Stimulated activated naive CD8-positive, alpha-beta T cell treated with anti-CD3 and anti-CD28 coated beads, Interleukin-15, amount 100 ng/mL, for 72 hours (primary cell): Measurements from ENCODE around the gene CD53.
A peak's percentile ranks its signal among the peaks of the same experiment; 100 is the strongest.

Experiments
- ATAC-seq: fragments of 150-1000 bp; cut with Tn5 transposase; 2 replicates; pipeline ENCODE4 v1.10.0; 2021; ENCODE audit warnings: mild to moderate bottlenecking, moderate library complexity
- DNase-seq, 2 donors: peaks; one replicate each; pipeline ENCODE4 v3.0.0; 2021 to 2022
- H3K27ac Mint-ChIP-seq, 2 donors: one replicate each; pipeline ENCODE4 v1.8.0; 2022; ENCODE audit warnings: mild to moderate bottlenecking in 2 of 2, mixed read lengths in 2 of 2, moderate library complexity in 2 of 2
- H3K27me3 Mint-ChIP-seq: one replicate; pipeline ENCODE4 v1.8.0; 2022; ENCODE audit warnings: mixed read lengths
- H3K4me1 Mint-ChIP-seq: one replicate; pipeline ENCODE4 v1.8.0; 2022; ENCODE audit warnings: mild to moderate bottlenecking, mixed read lengths
- H3K4me3 Mint-ChIP-seq, 2 donors: one replicate each; pipeline ENCODE4 v1.8.0; 2022; ENCODE audit warnings: mild to moderate bottlenecking in 2 of 2, mixed read lengths in 2 of 2, moderate library complexity in 1 of 2
- H3K9me3 Mint-ChIP-seq, 2 donors: one replicate each; pipeline ENCODE4 v1.8.0; 2022; ENCODE audit warnings: mixed read lengths in 2 of 2

The CD53 gene

GRCh38 chr1:110870721-110871388, 2.1 kb upstream of the CD53 start:
- Mint-ChIP-seq H3K27ac (peak overlapping the region; percentile 31 to 83), H3K4me3 (peak overlapping the region; percentile 50 to 98), H3K9me3 (peaks cover 27 to 34% of the 10 kb centered on the region in 2 donors), H3K27me3 (no peaks in the 10 kb centered on the region), H3K4me1 (peaks cover 39% of the 10 kb centered on the region)
- no peak for DNase-seq
- no peak for ATAC-seq

- no peak for ATAC-seq
- no peak for DNase-seq
- H3K4me1 Mint-ChIP-seq: peaks cover 39% of the 10 kb centered on the region
These were observed 593 bp upstream of the CD53 start for GRCh38 chr1:110872366-110872744.

GRCh38 chr1:110873856-110874255, 908 bp downstream of the CD53 start:
- no peak for DNase-seq
- H3K27me3 Mint-ChIP-seq: no peaks in the 10 kb centered on the region

More at GRCh38 chr1:110872366-110872744, 593 bp upstream of the CD53 start:
- Mint-ChIP-seq H3K27ac (peak overlapping the region; percentile 94 to 98), H3K9me3 (peaks cover 12 to 19% of the 10 kb centered on the region in 2 donors), H3K27me3 (no peaks in the 10 kb centered on the region), H3K4me3 (peak overlapping the region; percentile 98)

GRCh38 chr1:110874324-110875215, 1.6 kb downstream of the CD53 start:
- Mint-ChIP-seq H3K9me3 (no peaks in the 10 kb centered on the region), H3K27ac (peak overlapping the region; percentile 97 to 98), H3K4me3 (peak overlapping the region; percentile 98), H3K4me1 (peaks cover 54% of the 10 kb centered on the region), H3K27me3 (no peaks in the 10 kb centered on the region)
- ATAC-seq (peak; percentile 12), DNase-seq (no peak)

More at GRCh38 chr1:110873856-110874255, 908 bp downstream of the CD53 start:
- peaks cover 0 to 5% of the 10 kb centered on the region in 2 donors for H3K9me3 Mint-ChIP-seq
- peak overlapping the region; percentile 98 for H3K4me3 Mint-ChIP-seq
- H3K27ac Mint-ChIP-seq: peak overlapping the region; percentile 97 to 98
- peaks cover 48% of the 10 kb centered on the region for H3K4me1 Mint-ChIP-seq
- no peak for ATAC-seq

- Mint-ChIP-seq H3K4me1 (peaks cover 60% of the 10 kb centered on the region), H3K27ac (peak overlapping the region; percentile 97 to 98)
These were observed 2.3 kb downstream of the CD53 start for GRCh38 chr1:110875216-110875731.

GRCh38 chr1:110876748-110877341, 3.9 kb downstream of the CD53 start:
- ATAC-seq (no peak), DNase-seq (no peak)
- peaks cover 4 to 6% of the 10 kb centered on the region in 2 donors for H3K9me3 Mint-ChIP-seq
- H3K27ac Mint-ChIP-seq: peak overlapping the region; percentile 64 to 93
- H3K4me3 Mint-ChIP-seq: peak overlapping the region; percentile 98
- no peaks in the 10 kb centered on the region for H3K27me3 Mint-ChIP-seq
- H3K4me1 Mint-ChIP-seq: peaks cover 60% of the 10 kb centered on the region

More at GRCh38 chr1:110875216-110875731, 2.3 kb downstream of the CD53 start:
- H3K27me3 Mint-ChIP-seq: no peaks in the 10 kb centered on the region
- ATAC-seq: peak; percentile 87
- peaks cover 4 to 5% of the 10 kb centered on the region in 2 donors for H3K9me3 Mint-ChIP-seq
- peak; percentile 59 to 77 for DNase-seq
- H3K4me3 Mint-ChIP-seq: peak overlapping the region; percentile 98

GRCh38 chr1:110877364-110877763, 4.4 kb downstream of the CD53 start:
- H3K9me3 Mint-ChIP-seq: peaks cover 4 to 6% of the 10 kb centered on the region in 2 donors
- H3K27ac Mint-ChIP-seq: peak overlapping the region; percentile 64 to 93
- H3K4me1 Mint-ChIP-seq: peaks cover 60% of the 10 kb centered on the region
- no peaks in the 10 kb centered on the region for H3K27me3 Mint-ChIP-seq
- DNase-seq (no peak), ATAC-seq (no peak)
- peak overlapping the region; percentile 98 for H3K4me3 Mint-ChIP-seq

GRCh38 chr1:110877776-110878175, 4.8 kb downstream of the CD53 start:
- Mint-ChIP-seq H3K27ac (peak overlapping the region; percentile 54 to 93), H3K4me1 (peaks cover 61% of the 10 kb centered on the region), H3K4me3 (peak overlapping the region; percentile 98), H3K9me3 (peaks cover 4 to 6% of the 10 kb centered on the region in 2 donors), H3K27me3 (no peaks in the 10 kb centered on the region)
- no peak for ATAC-seq
- DNase-seq: no peak

- Mint-ChIP-seq H3K27me3 (no peaks in the 10 kb centered on the region), H3K4me1 (peaks cover 69% of the 10 kb centered on the region), H3K27ac (peak overlapping the region; percentile 89 to 100), H3K4me3 (peak overlapping the region; percentile 42 to 98), H3K9me3 (peaks cover 4 to 6% of the 10 kb centered on the region in 2 donors)
- no peak for DNase-seq
- no peak for ATAC-seq
These were observed 5.6 kb downstream of the CD53 start for GRCh38 chr1:110878591-110878990.

- Mint-ChIP-seq H3K27ac (peak overlapping the region; percentile 89 to 100), H3K27me3 (no peaks in the 10 kb centered on the region)
These were observed 6.0 kb downstream of the CD53 start for GRCh38 chr1:110878993-110879392.

GRCh38 chr1:110879758-110880606, 7.0 kb downstream of the CD53 start:
- H3K9me3 Mint-ChIP-seq: peaks cover 4 to 6% of the 10 kb centered on the region in 2 donors
- ATAC-seq (peak; percentile 76), DNase-seq (peak; percentile 69 to 80)
- peak overlapping the region; percentile 79 to 98 for H3K4me3 Mint-ChIP-seq
- H3K4me1 Mint-ChIP-seq: peaks cover 83% of the 10 kb centered on the region
- H3K27ac Mint-ChIP-seq: peak overlapping the region; percentile 100
- no peaks in the 10 kb centered on the region for H3K27me3 Mint-ChIP-seq

More at GRCh38 chr1:110878993-110879392, 6.0 kb downstream of the CD53 start:
- H3K4me1 Mint-ChIP-seq: peaks cover 73% of the 10 kb centered on the region
- DNase-seq (no peak), ATAC-seq (no peak)
- H3K9me3 Mint-ChIP-seq: peaks cover 4 to 6% of the 10 kb centered on the region in 2 donors
- peak overlapping the region; percentile 42 to 98 for H3K4me3 Mint-ChIP-seq

GRCh38 chr1:110880708-110881374, 7.9 kb downstream of the CD53 start:
- ATAC-seq: peak; percentile 83
- peaks cover 85% of the 10 kb centered on the region for H3K4me1 Mint-ChIP-seq
- no peaks in the 10 kb centered on the region for H3K27me3 Mint-ChIP-seq
- H3K4me3 Mint-ChIP-seq: peak overlapping the region; percentile 79 to 98
- peak; percentile 52 to 65 for DNase-seq
- peak overlapping the region; percentile 100 for H3K27ac Mint-ChIP-seq
- peaks cover 4 to 6% of the 10 kb centered on the region in 2 donors for H3K9me3 Mint-ChIP-seq

GRCh38 chr1:110888049-110888448, 15.1 kb downstream of the CD53 start:
- Mint-ChIP-seq H3K27me3 (no peaks in the 10 kb centered on the region), H3K4me3 (peak overlapping the region; percentile 79 to 84), H3K27ac (peak overlapping the region; percentile 91 to 96), H3K4me1 (peaks cover 96% of the 10 kb centered on the region), H3K9me3 (no peaks in the 10 kb centered on the region)
- ATAC-seq: peak; percentile 73
- DNase-seq: peak in 1 of 2 donors; percentile 31

GRCh38 chr1:110888641-110889040, 15.7 kb downstream of the CD53 start:
- peaks cover 96% of the 10 kb centered on the region for H3K4me1 Mint-ChIP-seq
- peak overlapping the region in 1 of 2 donors; percentile 91 for H3K27ac Mint-ChIP-seq
- ATAC-seq (no peak), DNase-seq (no peak)
- H3K9me3 Mint-ChIP-seq: no peaks in the 10 kb centered on the region
- H3K27me3 Mint-ChIP-seq: no peaks in the 10 kb centered on the region
- peak overlapping the region; percentile 79 to 84 for H3K4me3 Mint-ChIP-seq
